C1 segment of cervical spinal cord (tissue), 14 donors: Measurements from ENCODE around the gene DRC1.

ENCODE experiments used
- DNase-seq, 14 donors: peaks; one replicate each; lab custom pipeline; 2025; lab: John Stamatoyannopoulos, UW

The DRC1 gene

DNA sequence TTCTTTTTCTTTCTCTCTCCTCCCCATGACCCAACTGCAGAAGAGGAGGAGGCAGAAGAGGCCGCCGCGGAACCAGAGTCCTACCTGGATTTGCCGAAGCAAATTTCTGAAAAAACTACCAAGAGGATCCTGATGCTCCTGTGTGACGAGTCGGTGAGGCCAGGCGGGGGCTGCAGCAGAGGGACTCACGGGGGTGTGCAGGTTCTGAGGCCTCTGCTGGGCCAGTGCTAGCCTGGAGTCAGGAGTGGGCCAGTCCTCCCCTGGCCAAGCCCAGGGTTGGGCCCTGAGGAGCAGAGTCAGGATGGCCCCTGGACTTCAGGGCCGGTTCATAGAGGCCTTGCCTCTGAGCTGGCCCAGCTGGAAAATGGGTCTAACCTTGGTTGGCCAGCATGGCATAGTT, 46.9 kb downstream of the DRC1 start:
- DNase-seq, result no peak

DNA sequence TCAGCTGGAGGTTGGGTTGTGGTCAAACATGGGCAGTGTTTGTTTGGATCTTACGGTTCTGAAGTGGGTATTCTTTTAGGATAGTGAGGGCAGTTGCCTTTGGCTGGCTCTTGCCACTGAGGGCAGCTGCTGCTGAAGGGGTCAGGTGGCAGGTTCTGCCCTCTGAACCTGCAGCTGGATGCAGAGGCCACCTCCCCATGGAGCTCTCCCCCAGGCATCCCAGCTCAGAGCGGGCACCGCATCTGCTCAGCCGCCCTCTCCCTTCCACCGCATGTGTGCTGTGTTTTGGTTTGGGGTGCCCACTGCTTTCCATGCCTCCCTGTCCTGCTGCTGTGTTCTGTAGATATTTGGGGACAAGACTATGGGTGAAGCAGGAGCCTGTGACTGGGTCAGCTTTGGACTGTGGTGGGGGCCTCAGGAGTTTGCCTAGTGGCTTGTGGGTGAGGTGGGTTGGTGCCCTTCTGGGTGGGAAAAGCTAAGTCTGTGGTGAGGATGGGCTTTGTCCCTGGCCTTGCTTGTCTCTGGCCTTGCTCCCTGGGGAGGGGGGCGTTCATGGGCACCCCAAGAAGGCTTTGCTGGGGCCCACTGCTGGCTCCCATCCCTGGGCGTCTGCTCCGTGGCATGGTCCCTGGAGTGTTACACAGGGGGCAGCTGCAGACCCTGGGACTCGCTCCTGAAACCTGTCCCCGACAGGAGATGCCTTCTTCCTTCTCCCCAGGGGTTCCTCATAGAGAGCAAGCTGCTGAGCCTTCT, 47.7 kb downstream of the DRC1 start:
- no peak for DNase-seq

DNA sequence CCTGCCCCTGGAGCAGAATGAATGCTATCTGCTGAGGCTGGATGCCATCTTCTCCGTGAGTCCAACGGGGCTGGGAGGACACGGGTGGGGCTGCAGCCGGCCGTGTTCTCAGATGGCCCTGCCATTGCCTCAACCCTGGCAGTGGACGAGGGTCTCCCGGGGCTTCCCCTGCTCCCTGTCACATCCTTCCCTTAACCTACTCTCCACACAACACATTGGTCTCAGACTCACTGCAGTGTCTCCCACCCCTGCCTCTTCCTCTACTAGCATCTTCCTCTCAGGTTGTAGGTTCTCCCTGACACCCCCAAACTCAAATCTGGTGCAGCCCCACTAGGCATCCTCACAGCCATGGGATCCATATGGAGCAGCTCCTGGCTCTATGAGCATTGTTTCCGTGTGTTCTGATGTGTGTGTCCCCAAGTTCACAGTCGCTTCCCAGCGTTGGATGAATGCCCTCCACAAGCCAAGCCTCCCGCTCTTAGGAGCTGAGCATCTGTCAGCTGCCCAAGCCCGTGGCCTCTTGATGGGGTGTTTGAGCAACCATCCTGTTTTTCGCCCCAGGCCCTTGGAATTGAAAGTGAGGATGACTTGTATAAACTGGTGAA, 48.4 kb downstream of the DRC1 start:
- DNase-seq, result no peak

DNA sequence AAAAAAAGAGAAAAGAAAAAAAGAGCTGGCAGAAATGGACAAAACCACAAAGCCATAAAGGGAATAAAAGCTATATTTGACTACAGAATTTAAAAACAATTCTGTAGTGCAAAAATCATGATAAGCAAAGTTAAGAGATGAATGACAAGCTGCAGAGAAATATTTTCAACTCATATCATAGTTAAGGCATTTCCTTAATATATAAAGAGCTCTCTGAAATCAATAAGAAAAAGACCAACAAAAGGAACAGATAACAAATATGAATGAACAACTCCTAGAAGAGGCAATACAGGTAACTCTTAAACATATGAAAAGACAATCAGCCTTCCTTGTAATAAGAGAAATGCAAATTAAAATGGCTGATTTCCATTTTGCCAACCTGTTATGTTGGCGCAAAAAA, 50.0 kb downstream of the DRC1 start:
- DNase-seq, result no peak

DNA sequence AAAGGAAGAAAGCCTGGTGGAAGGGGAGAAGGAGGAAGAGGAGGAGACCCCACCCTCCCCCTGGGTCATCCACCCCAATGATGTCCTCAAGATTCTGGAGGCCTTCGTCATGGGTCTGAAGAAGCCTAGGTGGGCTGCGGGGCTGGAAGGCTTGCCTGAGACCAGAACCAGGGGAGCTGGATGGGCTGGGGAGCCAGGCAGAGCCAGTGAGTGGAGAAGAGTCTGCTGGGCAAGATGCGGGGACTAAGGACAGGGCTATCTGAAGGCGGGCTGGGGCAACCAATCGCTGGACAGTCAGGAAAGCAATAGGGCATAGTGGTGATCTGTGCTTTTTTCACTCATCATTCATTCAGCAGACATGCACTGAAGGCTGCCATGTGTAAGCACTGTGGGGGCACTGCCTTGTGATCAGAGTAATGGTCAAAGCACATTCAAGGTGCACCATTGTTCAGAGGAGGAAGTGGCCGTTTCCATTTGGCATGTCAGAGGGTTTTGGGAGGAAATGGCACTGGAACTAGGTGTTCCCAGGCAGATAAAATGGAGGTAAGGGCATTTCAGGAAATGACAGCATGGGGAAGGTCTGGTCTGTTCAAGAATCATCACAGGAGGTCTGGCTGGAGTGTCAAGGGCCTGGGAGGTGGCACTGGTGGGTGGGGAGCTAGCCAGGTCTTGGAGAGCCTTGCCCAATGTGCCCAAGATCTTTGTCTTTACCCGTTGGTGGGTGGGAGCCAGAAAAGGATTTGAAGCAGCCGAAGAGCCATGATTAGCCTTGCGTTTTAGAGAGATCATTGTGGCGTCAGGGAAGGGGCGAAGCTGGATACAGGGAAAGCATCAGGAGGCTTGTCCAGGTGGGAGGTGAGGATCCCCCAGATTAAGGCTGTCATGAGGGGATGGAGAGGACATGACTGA, 52.0 kb downstream of the DRC1 start:
- no peak for DNase-seq

DNA sequence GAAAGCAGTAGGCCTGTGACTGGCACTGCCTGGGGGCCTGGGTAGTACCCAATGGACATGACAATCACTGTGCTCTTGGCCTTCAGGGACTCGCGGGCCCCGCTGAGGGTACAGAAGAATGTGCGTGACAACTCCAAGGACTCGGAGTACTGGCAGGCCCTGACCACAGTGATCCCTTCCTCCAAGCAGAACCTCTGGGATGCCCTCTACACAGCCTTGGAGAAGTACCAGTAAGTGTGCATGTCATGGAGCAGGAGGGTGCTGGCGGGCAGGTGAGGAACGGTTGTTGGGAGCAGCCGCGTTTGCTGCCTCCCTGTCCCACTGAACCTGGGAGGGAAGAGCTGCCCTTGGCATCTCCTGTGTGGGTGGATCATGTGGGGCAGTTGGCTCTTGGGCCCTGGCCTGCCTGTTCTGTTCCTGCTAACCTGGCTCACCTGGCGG, 52.9 kb downstream of the DRC1 start:
- DNase-seq, result no peak

DNA sequence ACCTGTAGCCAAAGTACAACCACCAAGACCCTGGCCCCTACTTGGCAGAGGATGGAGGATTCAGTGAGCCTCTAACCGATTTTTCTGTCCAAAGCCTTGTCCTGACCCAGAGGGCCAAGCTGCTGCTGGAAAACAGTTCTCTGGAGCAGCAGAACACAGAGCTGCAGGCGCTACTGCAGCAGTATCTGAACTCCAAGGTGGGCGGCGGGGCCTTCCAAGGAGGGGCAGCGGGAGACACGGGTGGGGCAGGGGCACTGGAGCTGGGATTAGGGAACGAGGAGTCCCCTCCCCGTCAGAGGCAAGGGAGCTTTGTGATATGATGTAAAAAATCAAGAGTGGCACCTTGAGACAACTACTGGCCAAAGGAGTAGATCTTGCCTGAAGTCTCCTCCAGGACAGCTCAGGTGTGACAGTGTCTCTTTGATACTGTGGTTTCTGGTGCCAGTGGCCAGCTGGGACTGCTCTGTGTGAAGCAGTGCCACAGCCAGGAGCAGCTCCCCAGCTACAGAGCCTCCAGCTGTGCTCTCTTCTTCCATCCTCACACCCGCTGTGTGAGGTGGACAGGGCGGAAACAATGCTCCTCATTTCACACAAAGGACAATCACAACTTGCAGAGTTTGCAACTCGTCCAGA, 53.4 kb downstream of the DRC1 start:
- no peak for DNase-seq

DNA sequence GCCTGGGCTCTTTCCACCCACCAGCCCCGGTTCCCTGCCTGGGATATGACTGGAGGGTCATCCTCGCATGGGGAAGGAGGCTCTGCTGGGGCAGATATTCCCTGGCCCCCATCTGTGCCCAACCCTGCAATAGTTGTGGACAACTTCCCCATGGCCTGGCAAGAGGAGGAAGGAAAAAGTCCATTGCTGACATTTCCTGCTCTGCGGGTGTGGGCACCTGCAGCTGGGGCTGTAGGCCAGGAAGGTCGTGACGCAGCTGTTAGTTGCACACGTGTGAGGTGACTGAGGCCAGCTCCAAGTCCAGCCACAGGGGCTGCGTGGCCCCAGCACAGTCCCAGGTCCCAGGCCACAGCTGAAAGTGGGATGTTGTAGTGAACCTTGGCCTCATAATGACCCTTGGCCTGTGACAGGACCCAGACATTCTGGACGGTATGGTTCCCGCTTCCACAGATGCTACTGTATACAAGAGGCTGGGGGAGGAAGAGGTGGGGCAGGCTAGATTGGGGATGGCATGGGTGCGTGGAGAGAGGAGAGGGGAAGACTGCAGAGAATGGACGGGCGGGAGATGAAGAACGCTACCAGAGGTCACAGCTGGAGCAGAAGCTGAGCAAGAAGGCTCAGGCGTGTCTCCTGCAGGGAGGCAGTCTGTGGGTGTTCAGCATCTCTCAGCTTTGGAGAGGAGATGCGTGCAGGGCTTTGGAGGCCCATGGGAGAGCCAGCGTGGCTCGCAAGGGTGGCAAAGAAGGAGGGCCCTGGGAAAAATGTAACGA, 54.1 kb downstream of the DRC1 start:
- no peak for DNase-seq

DNA sequence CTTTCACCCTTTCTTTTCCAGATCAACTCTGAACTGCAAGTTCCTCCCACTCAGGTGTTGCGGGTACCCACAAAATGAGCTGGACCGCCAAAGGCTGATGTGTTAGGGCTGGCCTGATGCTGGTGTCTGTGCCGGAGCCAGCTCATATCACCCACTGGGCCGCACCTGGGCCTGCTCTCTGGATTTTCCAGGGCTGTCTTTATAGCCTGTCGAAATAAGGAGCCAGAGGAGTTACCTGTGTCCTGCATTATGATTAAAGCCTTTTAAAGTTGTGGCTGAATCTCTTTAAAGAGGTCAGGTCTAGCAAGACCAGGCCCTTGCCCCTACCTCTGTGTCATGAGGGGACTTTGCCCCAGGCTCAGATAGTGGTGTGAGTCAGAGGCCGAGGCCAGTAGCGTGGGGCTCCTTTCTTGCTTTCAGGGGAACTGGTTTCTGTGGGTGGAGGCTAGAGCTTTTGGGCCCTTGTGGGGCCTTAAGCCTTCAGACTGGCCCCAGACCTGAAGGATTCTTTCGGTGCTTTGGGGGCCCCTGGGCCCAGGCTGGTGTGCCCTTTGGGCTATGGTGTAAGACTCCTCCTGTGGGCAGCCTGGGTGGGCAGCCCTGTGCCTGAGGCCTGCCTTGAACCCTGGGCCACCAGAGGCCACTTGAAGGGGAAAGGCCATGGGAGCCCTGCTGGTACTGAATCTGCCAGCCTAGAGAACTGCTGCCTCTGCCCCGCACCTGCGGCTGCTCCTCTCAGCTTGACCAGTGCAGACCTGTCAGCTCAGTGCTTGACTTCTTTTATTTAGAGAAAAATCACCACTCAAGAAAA, 54.9 kb downstream of the DRC1 start:
- no peak for DNase-seq

DNA sequence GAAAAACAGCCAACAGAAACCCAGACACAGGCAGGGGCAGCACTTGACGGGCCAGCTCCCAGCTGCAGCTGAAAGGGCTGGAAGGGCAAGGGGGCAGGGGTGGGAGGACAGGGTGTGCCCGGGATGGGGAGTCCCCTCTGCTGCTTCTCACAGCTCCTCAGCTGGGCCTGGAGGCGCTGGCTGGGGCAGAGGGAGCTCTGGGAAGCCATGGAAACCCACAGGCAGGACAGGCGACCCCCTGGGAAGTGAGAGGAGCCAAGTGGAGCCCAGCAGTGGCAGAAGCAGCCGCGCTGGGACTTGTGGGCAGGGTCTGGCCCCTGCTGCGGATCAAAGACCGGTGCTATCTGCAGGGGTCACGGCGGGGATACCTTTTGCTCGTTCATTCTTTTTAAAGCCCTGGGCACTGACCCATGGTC, 55.5 kb downstream of the DRC1 start:
- DNase-seq, result no peak

DNA sequence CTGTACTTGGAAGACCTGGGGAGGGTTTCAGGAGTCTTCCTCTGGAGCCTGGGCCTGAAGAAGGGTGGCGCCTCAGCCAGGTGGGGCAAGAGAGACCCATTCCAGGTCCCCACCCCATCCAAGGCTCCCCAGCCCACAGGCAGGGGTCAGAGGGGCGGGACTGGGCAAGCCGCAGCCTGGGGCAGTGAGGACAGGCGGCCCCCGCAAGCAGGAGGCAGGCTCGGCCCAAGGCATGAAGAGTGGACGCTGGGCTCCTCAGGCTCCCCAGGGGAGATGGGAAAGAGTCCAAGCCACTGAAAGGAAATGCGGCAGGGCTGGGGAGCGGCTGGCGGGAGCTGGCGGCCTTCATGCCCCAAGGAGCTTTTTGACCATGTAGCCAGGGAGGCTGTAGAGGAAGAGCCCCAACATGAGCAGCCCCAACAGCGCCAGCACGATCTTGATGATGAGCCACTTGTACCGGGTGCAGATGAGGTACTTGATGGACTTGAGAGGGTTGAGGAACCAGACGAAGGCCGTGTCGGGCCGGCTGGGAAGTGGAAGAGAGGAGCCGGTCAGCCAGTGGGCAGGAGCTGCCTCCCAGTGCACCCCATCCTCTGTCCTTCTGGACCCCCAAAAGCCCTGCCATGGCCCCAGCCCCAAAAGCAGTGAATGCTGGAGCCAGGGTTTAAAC, 56.1 kb downstream of the DRC1 start:
- DNase-seq, result no peak

DNA sequence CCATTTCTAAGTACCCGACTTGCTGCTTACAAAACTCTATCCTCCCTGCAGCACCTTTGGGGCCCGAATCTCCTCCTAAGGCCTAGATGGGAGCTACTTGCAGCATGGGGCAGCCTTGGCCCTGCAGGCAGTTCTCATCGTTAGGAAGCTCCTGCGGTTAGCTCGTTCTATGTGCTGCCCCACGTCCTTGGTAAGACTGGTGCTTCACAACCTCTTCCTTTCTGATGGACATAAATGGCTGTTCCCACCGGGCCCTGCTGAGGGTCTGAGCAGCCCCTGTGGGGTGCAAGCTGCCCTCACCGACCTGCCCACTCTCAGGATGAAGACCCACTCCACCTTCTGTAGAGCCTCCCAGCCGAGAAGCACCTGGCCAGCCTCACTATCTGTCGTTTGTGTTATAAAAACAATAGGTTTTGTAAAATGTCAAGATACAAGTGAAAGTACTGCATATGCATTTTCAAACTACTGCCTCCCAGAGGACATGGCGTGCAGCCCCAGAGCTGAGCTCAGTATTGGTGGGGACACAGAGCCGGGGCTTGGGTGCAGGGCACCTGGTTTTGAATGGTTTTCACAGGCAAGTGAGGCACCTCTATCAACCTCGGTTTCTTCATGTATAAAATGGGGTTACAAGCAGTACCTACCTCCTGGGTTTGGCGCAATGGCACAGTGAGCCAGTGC, 56.8 kb downstream of the DRC1 start:
- no peak for DNase-seq

DNA sequence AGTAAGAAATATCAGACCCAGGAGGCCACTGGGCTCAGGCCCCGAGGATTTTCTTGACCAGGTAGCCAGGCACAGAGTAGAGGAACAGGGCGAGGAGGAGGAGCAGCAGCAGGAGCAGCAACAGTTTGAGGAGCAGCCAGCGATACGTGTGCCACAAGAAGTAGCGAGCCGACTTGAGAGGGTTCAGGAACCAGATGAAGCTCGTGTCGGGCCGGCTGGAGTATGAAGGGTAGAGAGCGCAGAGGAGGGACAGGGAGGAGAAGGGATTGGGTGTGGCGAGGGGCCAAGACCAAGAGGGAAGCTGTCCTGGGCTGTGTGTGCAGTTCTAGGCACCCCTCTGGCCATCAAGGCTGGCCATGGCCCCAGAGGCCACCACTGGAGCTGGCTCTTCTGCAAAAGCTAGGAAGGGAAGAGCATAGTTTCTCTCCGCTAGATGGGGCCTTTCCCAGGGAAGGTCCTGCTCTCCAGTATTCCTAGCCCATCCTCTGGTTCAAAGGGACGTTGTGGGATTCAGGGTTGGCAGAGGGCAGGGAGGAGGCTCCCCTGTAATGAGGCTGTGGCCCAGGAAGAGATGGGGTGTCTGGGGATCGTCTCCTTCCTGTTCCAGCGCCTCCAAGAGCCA, 58.4 kb downstream of the DRC1 start:
- no peak for DNase-seq

DNA sequence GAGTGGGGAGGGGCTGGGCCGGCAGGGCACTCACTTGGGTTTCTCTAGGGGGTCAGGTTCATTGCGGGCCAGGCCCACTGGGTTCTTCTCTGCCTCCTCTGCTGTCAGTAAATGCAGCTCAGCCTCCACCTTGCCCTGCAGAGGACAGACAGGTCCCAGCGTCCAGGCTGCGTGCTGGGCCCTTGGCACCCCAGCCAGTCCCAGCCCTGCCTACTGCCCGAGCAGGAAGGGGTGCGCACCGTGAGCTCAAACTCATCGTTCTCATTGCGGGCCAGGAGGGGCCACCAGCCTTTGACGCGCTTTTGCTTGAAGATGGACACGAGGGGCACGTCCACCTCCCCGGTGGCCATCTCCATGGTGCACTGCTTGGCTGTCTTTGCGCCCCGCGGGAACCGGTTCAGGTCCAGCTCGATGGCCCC, 58.9 kb downstream of the DRC1 start:
- no peak for DNase-seq

DNA sequence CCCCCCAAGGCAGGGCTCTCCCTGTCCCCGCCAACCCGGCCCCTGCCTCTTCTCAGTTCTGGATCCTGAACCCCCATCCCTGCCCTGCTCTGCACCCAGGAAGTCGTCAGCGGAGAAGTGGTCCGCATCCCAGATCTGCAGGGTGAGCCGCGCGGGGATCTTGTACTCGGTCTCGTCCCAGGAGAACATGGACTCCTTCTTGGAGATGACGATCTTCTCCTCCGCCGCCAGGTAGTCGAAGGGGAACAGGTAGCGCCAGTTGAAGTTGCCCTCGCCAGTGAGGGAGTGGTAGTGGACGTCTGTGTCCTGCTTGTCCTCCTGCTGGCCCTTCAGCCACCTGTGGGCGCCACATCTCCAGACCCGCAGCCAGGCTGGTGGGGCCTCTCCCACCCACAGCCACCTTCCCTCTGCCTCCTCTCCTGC, 59.9 kb downstream of the DRC1 start:
- no peak for DNase-seq

DNA sequence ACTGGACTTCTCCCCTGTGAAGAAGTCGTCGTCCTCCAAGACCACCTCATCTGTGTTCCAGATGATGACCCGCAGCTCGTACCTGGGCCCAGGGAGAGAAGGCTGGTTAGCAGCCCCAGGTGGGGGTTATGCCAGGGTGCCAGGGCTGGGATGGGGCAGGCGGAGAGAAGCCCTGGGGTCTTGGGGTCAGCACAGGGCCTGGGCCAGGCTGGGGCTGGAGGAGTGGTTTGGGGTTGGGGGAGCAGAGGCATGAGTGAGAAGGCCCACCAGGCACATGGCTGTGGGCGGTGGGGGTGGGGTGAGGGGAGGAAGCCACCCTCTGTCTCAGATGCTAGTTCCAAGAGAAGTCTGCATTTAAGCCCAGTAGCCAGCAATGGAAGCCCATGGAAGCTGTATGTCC, 60.4 kb downstream of the DRC1 start:
- DNase-seq, result no peak

DNA sequence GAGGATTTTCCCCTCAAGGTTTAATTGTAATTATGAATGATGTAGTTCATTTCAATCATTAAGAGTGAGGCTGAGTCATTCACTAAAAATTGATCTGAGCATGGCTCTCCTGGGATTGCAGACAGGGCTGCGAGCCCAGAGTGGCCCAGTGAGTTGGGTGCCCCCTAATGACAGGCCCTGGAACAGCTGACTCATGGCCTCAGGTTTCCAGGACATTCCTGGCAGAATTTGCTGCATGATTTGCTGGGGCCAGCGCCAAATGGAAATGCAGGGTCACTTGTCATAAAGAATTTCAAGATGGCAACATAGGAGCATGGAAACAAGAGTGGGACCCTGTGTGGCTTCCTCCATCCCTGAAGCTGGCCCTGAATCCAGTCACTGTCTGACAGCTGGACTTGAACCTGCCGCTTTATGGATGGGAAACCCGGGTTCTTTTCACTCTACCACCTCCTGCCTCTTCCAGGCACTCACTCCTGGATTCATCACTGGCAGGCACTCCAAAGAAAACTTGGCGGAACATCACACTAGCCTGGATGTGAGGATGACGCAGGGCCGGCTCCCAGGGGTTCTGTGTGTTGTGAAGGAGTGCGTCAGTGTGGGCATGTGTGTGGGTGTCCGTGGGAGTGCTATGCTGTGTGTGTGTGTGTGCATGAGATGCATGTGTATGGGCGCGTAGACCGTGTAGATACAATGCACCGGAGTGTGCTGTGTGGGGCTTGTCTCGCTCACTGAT, 61.0 kb downstream of the DRC1 start:
- DNase-seq, result peak in 4 of 14 donors; percentile 1 to 50 (median 26)
